Measurements from ENCODE around the gene GLP2R. TPM values are rescaled to one million over a fixed set of nuclear protein-coding genes. Genes with fewer than 3 reads are reported as not detected.

Gene GLP2R
- total RNA-seq, 1 donor = 0.43 TPM

GRCh38 chr17:9890124-9890523 lies 64.4 kb downstream of the GLP2R start:
- H3K4me3 ChIP-seq (ENCODE audit: low read depth, low read length) = no peak overlapping the region
- peak; percentile 57 for DNase-seq (ENCODE audit: low read depth)
- peak; percentile 85 for TF ChIP-seq CTCF (IDR thresholded peaks at IDR 0.05; ENCODE audit: insufficient read depth, low read depth, low read length)

- DNase-seq (ENCODE audit: low read depth) = peak; percentile 70
- H3K4me3 ChIP-seq (ENCODE audit: low read depth, low read length) = no peak overlapping the region
- TF ChIP-seq CTCF (IDR thresholded peaks at IDR 0.05; ENCODE audit: insufficient read depth, low read depth, low read length) = no peak
Observed at GRCh38 chr17:9893411-9894012, 67.8 kb downstream of the GLP2R start.

GRCh38 chr17:9894231-9894630 lies 68.5 kb downstream of the GLP2R start:
- TF ChIP-seq CTCF (IDR thresholded peaks at IDR 0.05; ENCODE audit: insufficient read depth, low read depth, low read length) = no peak
- no peak overlapping the region for H3K4me3 ChIP-seq (ENCODE audit: low read depth, low read length)
- no peak for DNase-seq (ENCODE audit: low read depth)

GRCh38 chr17:9895923-9896322 lies 70.2 kb downstream of the GLP2R start:
- DNase-seq (ENCODE audit: low read depth) = no peak
- H3K4me3 ChIP-seq (ENCODE audit: low read depth, low read length) = no peak overlapping the region
- no peak for TF ChIP-seq CTCF (IDR thresholded peaks at IDR 0.05; ENCODE audit: insufficient read depth, low read depth, low read length)

- no peak for DNase-seq (ENCODE audit: low read depth)
- TF ChIP-seq CTCF (IDR thresholded peaks at IDR 0.05; ENCODE audit: insufficient read depth, low read depth, low read length) = no peak
Observed at GRCh38 chr17:9897372-9897968, 71.7 kb downstream of the GLP2R start.

GRCh38 chr17:9898812-9899211 lies 73.1 kb downstream of the GLP2R start:
- H3K4me3 ChIP-seq (ENCODE audit: low read depth, low read length) = no peak overlapping the region
- TF ChIP-seq CTCF (IDR thresholded peaks at IDR 0.05; ENCODE audit: insufficient read depth, low read depth, low read length) = no peak
- DNase-seq (ENCODE audit: low read depth) = no peak

More at GRCh38 chr17:9897372-9897968, 71.7 kb downstream of the GLP2R start:
- H3K4me3 ChIP-seq (ENCODE audit: low read depth, low read length) = no peak overlapping the region

Measured in fibroblast of villous mesenchyme (primary cell).